ENCODE data around the gene PGAP3.
"Not testable (repeated sequence)": the region's sequence is repeated elsewhere in the genome, so short reads cannot be mapped to it uniquely, and the experiment has no call there.

PGAP3 gene

DNA sequence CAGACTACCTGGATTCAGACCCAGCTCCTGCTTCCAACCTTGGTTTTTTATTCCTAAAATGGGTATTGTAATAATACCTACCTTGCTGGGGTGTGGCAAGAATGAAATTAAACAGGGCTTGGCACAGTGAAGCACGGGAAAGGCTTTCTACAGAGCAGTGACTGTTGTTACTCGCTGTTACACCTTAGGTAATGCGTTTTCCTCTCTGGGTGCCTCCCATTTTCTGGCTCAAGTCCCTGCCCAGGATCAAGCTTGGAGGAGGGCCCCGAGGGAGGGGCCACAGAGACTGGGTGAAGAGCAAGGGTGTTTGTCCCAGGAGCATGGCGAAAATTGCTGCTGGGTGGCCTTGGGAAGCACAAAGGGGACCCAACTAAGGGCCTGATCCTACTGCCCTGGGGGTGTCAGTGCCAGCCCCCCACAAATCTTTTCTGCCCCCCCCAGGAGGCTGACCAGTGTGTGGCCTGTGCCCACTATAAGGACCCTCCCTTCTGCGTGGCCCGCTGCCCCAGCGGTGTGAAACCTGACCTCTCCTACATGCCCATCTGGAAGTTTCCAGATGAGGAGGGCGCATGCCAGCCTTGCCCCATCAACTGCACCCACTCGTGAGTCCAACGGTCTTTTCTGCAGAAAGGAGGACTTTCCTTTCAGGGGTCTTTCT lies 29.2 kb upstream of the PGAP3 start:
- peak in 3 of 42 donors; percentile 28 to 51 (median 40) for DNase-seq
- intact Hi-C loops (cut with DNase I), result no loop called here

DNA sequence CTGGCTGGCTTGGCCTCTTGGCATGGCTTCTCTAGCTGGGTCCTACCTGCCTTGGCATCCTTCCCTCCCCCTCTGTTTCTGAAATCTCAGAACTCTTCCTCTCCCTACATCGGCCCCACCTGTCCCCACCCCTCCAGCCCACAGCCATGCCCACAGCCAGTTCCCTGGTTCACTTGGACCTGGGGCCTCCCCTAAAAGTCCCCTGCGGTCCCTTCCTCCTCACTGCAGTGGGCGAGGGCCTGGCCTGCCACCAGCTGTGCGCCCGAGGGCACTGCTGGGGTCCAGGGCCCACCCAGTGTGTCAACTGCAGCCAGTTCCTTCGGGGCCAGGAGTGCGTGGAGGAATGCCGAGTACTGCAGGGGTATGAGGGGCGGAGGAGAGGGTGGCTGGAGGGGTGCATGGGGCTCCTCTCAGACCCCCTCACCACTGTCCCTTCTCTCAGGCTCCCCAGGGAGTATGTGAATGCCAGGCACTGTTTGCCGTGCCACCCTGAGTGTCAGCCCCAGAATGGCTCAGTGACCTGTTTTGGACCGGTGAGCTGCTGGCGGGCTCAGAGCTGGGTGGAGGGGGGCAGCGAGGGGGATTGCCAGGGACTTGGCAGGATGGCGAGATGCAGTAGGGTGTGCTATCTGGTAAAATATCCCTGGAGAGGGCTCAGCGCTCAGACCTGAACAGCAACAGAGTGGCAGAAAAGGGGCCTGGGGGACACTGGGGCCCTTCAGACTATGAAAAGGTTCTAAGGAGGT lies 28.4 kb upstream of the PGAP3 start:
- intact Hi-C loops (cut with DNase I), result no loop called here
- DNase-seq, result no peak

DNA sequence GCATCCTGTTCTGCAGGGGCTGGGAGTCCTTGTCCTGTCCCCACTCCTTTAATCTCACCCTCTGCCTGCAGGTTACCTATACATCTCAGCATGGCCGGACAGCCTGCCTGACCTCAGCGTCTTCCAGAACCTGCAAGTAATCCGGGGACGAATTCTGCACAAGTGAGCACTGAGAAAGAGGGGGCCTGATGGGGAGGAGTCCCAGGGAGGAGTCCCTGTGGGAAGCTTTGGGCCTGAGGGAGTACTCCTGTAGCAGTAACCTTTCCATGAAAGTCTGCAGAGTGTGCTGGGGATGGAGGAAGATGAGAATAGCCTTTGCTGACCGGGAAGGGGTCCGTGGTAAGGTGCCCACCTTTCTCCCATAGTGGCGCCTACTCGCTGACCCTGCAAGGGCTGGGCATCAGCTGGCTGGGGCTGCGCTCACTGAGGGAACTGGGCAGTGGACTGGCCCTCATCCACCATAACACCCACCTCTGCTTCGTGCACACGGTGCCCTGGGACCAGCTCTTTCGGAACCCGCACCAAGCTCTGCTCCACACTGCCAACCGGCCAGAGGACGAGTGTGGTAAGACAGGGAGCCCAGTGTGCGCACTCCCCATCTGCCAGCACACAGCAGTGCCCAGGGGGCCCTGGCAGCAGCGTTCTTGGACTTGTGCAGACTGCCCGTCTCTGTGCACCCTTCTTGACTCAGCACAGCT lies 27.7 kb upstream of the PGAP3 start:
- DNase-seq, result no peak
- intact Hi-C loops (cut with DNase I), result no loop called here

DNA sequence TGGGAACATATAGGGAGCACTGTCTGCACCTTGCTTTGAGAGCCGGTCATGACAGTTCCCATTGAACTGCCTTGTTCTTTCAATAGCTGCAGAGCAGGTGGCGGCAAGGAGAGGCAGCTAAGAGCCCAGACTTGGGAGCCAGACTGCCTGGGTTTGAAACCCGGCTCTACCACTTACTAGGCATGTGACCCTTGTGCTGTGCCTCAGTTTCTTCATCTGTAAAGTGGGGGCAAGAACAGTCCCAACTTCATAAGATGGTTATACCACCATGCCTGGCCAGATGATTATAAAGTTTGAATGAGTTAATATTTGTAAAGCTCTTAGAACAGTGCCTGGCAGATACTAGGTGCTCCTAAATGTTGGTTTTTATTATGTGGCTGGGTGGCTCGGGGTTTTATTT lies 26.4 kb upstream of the PGAP3 start:
- no peak for DNase-seq
- intact Hi-C loops (cut with DNase I), result no loop called here

DNA sequence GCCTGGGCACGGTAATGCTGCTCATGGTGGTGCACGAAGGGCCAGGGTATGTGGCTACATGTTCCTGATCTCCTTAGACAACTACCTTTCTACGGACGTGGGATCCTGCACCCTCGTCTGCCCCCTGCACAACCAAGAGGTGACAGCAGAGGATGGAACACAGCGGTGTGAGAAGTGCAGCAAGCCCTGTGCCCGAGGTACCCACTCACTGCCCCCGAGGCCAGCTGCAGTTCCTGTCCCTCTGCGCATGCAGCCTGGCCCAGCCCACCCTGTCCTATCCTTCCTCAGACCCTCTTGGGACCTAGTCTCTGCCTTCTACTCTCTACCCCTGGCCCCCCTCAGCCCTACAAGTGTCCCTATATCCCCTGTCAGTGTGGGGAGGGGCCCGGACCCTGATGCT lies 24.0 kb upstream of the PGAP3 start:
- no peak for DNase-seq
- intact Hi-C loops (cut with DNase I), result no loop called here

DNA sequence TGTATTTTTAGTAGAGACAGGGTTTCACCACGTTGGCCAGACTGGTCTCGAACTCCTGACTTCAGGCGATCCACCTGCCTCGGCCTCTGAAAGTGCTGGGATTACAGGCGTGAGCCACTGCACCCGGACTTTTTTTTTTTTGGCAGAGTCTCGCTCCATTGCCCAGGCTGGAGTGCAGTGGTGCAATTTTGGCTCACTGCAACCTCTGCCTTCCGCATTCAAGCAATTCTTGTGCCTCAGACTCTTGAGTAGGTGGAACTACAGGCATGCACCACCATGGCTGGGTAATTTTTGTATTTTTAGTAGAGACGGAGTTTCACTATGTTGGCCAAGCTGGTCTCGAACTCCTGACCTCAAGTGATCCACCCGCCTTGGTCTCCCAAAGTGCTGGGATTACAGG lies 23.2 kb upstream of the PGAP3 start:
- intact Hi-C loops (cut with DNase I), result not testable (repeated sequence)

DNA sequence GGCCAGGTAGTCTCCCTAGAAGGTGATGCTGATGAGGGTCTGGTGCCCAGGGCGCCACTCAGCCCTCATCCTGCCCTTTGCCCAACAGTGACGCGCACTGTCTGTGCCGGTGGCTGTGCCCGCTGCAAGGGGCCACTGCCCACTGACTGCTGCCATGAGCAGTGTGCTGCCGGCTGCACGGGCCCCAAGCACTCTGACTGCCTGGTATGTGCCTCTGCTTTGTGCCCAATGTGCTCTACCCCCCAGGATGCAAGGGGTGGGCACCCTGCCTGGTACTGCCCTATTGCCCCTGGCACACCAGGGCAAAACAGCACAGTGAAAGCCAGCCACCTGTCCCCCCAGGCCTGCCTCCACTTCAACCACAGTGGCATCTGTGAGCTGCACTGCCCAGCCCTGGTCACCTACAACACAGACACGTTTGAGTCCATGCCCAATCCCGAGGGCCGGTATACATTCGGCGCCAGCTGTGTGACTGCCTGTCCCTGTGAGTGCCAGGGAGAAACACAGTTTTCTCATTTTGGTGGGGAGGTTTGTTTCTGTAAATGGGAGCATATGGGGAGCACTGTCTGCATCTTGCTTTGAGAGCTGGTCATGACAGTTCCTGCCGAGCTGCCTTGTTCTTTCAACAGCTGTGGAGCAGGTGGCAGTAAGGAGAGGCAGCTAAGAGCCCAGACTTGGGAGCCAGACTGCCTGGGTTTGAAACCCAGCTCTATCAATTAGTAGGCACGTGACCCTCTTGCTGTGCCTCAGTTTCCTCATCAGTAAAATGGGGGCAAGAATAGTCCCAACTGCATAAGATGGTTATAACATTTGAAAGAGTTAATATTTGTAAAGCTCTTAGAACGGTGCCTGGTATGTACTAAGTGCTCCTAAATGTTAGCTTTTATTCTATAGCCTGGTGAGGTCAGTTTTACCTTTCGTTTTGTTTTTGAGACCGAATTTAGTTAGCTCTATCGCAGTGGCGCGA lies 22.4 kb upstream of the PGAP3 start:
- intact Hi-C loops (cut with DNase I), result no loop called here
- no peak for DNase-seq

More for the DNA sequence above, 23.2 kb upstream of the PGAP3 start:
- DNase-seq, result not testable (repeated sequence)

DNA sequence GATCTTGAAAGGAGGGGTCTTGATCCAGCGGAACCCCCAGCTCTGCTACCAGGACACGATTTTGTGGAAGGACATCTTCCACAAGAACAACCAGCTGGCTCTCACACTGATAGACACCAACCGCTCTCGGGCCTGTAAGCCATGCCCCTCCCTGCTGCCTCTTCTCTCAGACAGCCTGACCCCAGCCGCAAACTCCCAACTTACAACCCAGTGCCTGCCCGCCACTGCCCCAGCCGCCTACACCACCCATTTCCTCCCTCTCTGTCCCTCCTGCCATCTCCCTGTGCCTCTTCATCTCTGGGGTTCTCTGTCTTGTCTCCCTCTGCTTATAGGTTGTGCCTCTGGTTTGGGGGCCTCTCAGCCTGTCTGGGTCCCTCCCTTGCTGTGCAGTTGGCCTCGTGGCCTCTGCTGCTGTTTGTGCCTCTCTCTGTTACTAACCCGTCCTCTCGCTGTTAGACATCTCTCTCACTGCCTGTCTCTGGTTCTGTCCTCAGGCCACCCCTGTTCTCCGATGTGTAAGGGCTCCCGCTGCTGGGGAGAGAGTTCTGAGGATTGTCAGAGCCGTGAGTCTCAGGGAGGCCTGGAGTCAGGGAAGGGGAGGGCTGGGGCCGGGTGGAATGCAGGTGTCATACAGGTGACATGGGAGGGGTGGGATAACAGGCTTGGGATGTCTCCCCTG lies 21.6 kb upstream of the PGAP3 start:
- no peak for DNase-seq
- intact Hi-C loops (cut with DNase I), result no loop called here

DNA sequence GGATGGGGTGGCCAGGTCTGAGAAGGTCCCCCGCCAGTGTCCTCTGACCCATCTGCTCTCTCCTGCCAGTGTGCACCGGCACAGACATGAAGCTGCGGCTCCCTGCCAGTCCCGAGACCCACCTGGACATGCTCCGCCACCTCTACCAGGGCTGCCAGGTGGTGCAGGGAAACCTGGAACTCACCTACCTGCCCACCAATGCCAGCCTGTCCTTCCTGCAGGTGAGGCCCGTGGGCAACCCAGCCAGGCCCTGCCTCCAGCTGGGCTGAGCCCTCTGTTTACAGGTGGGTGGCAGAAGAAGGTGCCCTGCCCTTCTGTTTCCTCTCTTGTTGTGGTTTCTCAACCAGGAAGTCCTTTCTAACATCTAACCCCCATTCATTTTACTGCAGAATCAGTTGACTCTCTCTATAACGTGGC lies 19.1 kb upstream of the PGAP3 start:
- no peak for DNase-seq
- intact Hi-C loops (cut with DNase I), result no loop called here

DNA sequence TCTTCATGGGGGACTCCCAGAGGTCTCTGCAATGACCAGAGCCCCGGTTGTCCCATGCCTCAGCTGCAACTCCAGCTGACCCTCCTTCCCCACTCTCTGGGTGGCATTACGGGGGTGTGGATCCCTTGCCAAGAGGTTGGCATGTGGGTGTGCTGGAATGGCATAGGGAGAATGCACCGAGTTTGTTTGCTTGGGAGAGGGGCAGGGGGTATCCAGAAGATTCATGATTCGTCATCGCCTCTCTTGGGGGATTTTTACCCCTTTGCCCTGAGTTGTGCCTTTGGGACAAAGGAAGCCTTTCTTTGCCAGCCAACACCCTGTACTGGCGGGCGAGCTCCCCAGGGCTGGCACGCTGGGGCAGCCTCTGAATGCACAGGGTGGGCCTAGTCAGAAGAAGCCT lies 18.5 kb upstream of the PGAP3 start:
- DNase-seq, result no peak
- intact Hi-C loops (cut with DNase I), result no loop called here

DNA sequence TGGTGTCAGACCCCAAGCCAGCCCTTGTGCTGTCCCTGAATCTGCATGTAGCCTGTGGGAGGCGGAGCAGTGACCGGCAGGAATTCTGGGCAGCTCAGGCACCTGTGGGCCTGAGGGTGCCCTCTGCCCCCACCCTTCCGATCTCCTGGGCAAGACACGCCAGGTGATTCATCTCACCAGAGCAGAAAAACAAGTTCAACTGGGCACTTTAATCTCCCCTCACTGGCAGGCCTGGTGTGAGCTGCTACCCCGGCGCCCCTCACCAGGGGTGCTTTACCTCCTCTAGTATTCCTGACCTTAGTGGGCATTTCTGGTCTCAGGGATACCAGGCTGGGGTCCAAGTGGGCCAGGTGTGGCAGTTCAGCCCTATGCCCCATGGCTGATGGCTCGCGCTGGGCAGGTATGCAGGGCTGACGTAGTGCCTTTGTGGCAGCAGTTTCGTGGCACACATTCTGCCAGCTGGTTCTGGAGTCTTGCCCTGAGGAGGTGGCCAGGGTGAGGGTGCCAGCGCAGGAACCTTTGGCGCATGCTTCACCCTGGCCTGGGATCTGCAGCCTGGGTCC lies 18.0 kb upstream of the PGAP3 start:
- intact Hi-C loops (cut with DNase I), result no loop called here
- no peak for DNase-seq

DNA sequence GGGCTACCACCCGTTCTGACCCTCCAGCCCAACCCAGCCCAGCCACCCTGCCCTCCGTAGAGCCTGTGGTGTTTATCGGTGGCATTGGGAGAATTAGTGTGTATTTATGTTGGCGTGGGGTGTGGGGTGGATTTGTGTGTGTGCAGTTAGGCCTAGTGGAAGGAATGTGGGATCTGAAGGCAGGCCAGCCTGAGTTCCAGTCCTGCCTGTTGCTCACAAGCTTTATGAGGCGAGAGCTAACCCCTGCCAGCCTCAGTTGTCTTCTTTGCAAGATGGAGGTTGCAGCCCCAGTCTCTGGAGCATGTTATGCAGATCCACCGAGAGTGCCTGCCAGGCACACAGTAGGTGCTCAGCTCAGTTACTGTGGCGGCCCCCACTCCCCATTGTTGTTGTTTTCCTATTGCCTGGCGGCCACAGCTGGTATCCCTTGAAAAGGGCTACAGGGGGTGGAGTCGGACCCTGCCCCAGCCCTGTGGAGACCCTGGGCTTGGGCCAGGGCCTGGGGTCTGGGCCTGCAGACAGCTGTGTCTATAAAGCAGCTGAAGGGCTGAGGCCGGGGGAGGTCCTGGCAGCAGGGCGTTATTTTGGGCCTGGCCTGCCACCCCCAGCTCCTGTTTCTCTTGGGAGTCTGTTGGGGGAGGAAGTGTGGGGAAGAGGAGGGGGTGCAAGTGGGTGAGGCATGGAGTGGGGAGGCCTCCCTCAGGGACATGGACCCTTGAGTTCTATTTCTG lies 17.1 kb upstream of the PGAP3 start:
- intact Hi-C loops (cut with DNase I), result no loop called here
- no peak for DNase-seq

DNA sequence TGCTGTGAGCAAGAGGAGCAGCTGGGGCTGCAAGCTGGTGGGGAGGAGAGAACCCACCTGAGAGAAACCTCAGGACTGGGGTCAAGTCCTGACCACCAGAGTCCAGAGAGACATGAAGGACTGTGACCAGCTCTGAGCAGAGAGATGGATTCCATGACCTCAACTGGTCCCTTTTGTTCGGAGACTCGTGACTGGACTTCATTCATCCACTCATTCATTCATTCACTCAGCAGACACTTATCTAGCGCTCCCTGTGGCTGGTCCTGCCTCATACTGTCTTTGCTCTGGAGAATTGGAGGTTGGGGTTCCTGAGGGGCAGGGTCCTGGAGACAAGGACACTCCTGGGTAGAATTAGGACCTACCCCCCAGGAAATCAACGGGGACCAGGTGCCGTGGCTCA lies 16.1 kb upstream of the PGAP3 start:
- intact Hi-C loops (cut with DNase I), result no loop called here
- no peak for DNase-seq

DNA sequence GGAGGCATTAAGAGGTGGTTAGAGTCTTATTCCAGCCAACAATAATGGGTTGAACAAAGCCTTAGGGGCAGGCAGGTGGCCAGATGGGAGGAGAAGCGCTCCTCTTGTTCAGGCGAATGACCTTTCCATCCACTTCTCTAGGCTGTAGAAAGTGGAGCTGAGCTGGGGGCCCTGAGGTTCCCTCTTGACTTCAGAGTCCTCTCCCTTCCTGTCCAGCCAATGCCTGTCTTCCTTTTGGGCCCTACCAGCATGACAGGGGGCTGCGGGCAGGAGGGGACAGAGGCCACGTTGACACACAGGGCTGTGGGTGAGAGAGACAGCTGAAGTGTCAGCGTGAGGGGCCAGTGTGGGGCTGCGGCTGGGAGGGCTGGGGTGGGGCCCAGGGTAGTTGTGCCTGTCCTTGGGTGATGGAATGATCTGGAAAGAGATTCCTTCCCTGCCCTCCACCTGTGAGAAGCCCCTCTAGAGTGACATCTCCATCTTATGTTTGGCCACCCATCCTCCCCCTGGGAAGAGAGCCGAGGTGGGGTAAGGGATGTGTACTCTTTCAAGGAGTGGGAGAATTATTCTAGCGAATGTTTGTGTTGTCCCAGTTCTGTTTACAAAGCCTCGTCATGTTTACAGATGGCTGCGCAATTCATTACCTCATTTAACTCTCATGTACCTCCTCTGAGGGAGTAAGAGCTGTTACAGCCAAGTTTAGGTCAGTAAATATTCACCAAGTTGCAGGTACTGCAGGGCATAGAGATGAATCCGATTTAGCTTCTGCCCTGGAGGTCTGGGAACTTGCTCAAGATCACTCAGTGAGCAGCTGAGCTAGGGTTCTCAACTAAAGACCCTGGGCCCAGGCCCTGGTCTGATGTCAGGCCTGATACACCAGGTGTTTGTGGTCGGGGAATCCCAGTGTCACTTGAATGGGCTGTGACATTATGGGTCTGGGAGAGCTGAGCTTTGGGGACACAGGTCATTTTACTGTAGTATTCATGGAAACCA lies 15.3 kb upstream of the PGAP3 start:
- intact Hi-C loops (cut with DNase I), result no loop called here
- DNase-seq, result no peak

DNA sequence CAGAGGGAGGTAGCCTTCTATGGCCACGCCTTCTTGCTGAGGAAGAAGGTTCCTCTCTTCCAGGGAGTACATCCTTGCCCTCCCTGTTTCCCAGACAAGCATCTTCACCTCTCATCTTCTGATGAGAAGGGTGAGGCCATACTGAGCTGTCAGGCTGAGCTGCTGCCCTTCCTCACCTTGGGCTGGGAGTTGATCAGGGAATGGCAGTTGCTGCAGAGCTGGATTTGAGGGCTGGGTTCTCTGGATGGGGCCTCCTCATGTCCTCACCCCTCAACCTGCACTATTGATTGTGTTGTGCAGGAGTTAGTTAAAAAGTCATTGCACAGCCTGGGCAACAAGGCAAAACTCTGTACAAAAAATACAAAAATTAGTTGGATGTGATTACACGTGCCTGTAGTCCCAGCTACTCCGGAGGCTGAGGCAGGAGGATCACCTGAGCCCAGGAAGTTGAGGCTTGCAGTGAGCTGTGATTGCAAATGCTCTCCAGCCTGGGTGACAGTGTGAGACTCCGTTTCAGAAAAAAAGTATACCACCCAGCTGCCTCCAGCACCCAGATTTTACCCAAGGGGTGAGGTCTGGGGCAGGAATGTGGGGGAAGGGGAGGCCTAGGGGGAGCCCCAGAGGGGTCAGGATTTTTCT lies 14.0 kb upstream of the PGAP3 start:
- DNase-seq, result no peak
- intact Hi-C loops (cut with DNase I), result no loop called here

All from head of caudate nucleus (tissue), 42 donors.